ENCODE measurements around the gene NFATC3. TPM values are rescaled to one million over a fixed set of nuclear protein-coding genes. Genes with fewer than 3 reads are reported as not detected.

NFATC3 gene
- total RNA-seq, 1 donor from 2014 or later: 136 TPM

DNA sequence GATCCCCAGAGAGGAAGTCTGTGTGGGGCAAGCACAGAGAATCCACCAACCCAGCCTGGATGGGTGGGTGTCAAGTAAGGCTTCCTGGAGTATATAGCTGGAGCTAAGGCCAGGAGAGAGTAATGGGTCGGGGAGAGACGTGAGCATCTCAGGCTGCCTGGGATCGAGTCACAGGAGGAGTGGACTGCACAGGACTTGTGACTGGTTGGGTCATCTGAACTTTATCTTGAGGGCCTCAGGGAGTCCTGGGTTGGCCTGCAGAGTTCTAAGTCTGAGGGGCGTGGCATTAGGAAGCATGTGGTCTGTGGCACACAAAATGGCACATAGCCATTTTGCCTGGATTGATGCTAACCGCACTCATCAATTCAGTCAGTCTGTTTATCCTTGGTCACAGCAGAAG lies 161.5 kb downstream of the NFATC3 start:
- no peak overlapping the region for H3K27ac Mint-ChIP-seq
- H3K36me3 Mint-ChIP-seq (ENCODE audit: low read depth): peaks cover 10% of the 10 kb centered on the region
- intact Hi-C loops (cut with micrococcal nuclease): loop anchor here (10.0 kb wide), 1 partner anchor 268 kb away; no protein-coding TSS in a partner anchor
- no peaks in the 10 kb centered on the region for H3K9me3 Mint-ChIP-seq
- H3K4me3 Mint-ChIP-seq (ENCODE audit: low read depth): peak overlapping the region; percentile 94
- no peak for DNase-seq (ENCODE audit: low spot score)
- H3K4me1 Mint-ChIP-seq (ENCODE audit: low read depth): peaks cover 16% of the 10 kb centered on the region
- H3K27me3 Mint-ChIP-seq (ENCODE audit: low read depth): no peaks in the 10 kb centered on the region

- intact Hi-C loops (cut with micrococcal nuclease): loop anchor here (10.0 kb wide), 1 partner anchor 267 kb away; no protein-coding TSS in a partner anchor
- H3K4me1 Mint-ChIP-seq (ENCODE audit: low read depth): peaks cover 18% of the 10 kb centered on the region
- no peak overlapping the region for H3K27ac Mint-ChIP-seq
- H3K4me3 Mint-ChIP-seq (ENCODE audit: low read depth): no peak overlapping the region
- H3K36me3 Mint-ChIP-seq (ENCODE audit: low read depth): peaks cover 13% of the 10 kb centered on the region
- DNase-seq (ENCODE audit: low spot score): no peak
- H3K27me3 Mint-ChIP-seq (ENCODE audit: low read depth): no peaks in the 10 kb centered on the region
- H3K9me3 Mint-ChIP-seq: no peaks in the 10 kb centered on the region
Measured at GRCh38 chr16:68247400-68247799, 162.2 kb downstream of the NFATC3 start.

- DNase-seq (ENCODE audit: low spot score): no peak
- H3K27ac Mint-ChIP-seq: no peak overlapping the region
Measured at GRCh38 chr16:68247932-68248331, 162.8 kb downstream of the NFATC3 start.

GRCh38 chr16:68249371-68249770 lies 164.2 kb downstream of the NFATC3 start:
- intact Hi-C loops (cut with micrococcal nuclease): loop anchor here (10.0 kb wide), 1 partner anchor 265 kb away; no protein-coding TSS in a partner anchor
- no peak overlapping the region for H3K27ac Mint-ChIP-seq
- no peak for DNase-seq (ENCODE audit: low spot score)
- no peak overlapping the region for H3K4me3 Mint-ChIP-seq (ENCODE audit: low read depth)
- no peaks in the 10 kb centered on the region for H3K9me3 Mint-ChIP-seq
- peaks cover 13% of the 10 kb centered on the region for H3K36me3 Mint-ChIP-seq (ENCODE audit: low read depth)
- H3K4me1 Mint-ChIP-seq (ENCODE audit: low read depth): peaks cover 17% of the 10 kb centered on the region
- no peaks in the 10 kb centered on the region for H3K27me3 Mint-ChIP-seq (ENCODE audit: low read depth)

More at GRCh38 chr16:68247932-68248331, 162.8 kb downstream of the NFATC3 start:
- no peaks in the 10 kb centered on the region for H3K27me3 Mint-ChIP-seq (ENCODE audit: low read depth)
- no peaks in the 10 kb centered on the region for H3K9me3 Mint-ChIP-seq
- peaks cover 18% of the 10 kb centered on the region for H3K4me1 Mint-ChIP-seq (ENCODE audit: low read depth)
- peaks cover 13% of the 10 kb centered on the region for H3K36me3 Mint-ChIP-seq (ENCODE audit: low read depth)
- H3K4me3 Mint-ChIP-seq (ENCODE audit: low read depth): no peak overlapping the region
- intact Hi-C loops (cut with micrococcal nuclease): loop anchor here (10.0 kb wide), 1 partner anchor 267 kb away; no protein-coding TSS in a partner anchor

GRCh38 chr16:68250951-68251350 lies 165.8 kb downstream of the NFATC3 start:
- H3K36me3 Mint-ChIP-seq (ENCODE audit: low read depth): peaks cover 13% of the 10 kb centered on the region
- no peak overlapping the region for H3K27ac Mint-ChIP-seq
- H3K4me3 Mint-ChIP-seq (ENCODE audit: low read depth): no peak overlapping the region
- DNase-seq (ENCODE audit: low spot score): no peak
- H3K9me3 Mint-ChIP-seq: no peaks in the 10 kb centered on the region
- peaks cover 7% of the 10 kb centered on the region for H3K4me1 Mint-ChIP-seq (ENCODE audit: low read depth)
- H3K27me3 Mint-ChIP-seq (ENCODE audit: low read depth): no peaks in the 10 kb centered on the region
- intact Hi-C loops (cut with micrococcal nuclease): no loop called here

GRCh38 chr16:68251832-68252231 lies 166.7 kb downstream of the NFATC3 start:
- Mint-ChIP-seq H3K9me3 (no peaks in the 10 kb centered on the region), H3K36me3 (ENCODE audit: low read depth) (peaks cover 13% of the 10 kb centered on the region)

DNA sequence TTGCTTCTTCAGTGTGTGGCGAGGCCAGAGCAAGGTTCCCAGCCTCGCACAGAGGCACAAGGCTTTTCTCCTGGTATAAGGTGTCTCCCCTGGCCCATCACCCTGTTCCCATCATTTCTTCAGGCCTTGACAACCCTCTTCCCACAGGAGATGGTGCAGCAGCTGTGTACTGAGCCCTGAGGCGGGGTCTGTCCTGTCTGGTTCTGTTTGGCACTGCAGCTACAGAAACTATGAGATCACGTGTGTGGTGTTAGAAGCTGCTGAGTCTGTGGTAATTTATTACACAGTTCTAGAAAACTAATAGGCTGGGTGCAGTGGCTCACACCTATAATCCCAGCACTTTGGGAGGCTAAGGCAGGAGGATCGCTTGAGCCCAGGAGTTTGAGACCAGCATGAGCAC lies 167.2 kb downstream of the NFATC3 start:
- no peak for DNase-seq (ENCODE audit: low spot score)
- intact Hi-C loops (cut with micrococcal nuclease): no loop called here
- no peak overlapping the region for H3K27ac Mint-ChIP-seq
- H3K27me3 Mint-ChIP-seq (ENCODE audit: low read depth): no peaks in the 10 kb centered on the region
- peaks cover 3% of the 10 kb centered on the region for H3K4me1 Mint-ChIP-seq (ENCODE audit: low read depth)
- H3K36me3 Mint-ChIP-seq (ENCODE audit: low read depth): peaks cover 13% of the 10 kb centered on the region
- H3K4me3 Mint-ChIP-seq (ENCODE audit: low read depth): no peak overlapping the region
- no peaks in the 10 kb centered on the region for H3K9me3 Mint-ChIP-seq

More at GRCh38 chr16:68251832-68252231, 166.7 kb downstream of the NFATC3 start:
- Mint-ChIP-seq H3K4me3 (ENCODE audit: low read depth) (no peak overlapping the region), H3K4me1 (ENCODE audit: low read depth) (peaks cover 1% of the 10 kb centered on the region), H3K27ac (no peak overlapping the region), H3K27me3 (ENCODE audit: low read depth) (no peaks in the 10 kb centered on the region)
- DNase-seq (ENCODE audit: low spot score): no peak
- intact Hi-C loops (cut with micrococcal nuclease): no loop called here

- no peak overlapping the region for H3K27ac Mint-ChIP-seq
- intact Hi-C loops (cut with micrococcal nuclease): no loop called here
- H3K27me3 Mint-ChIP-seq (ENCODE audit: low read depth): no peaks in the 10 kb centered on the region
- H3K4me3 Mint-ChIP-seq (ENCODE audit: low read depth): no peak overlapping the region
- no peak for DNase-seq (ENCODE audit: low spot score)
- no peaks in the 10 kb centered on the region for H3K9me3 Mint-ChIP-seq
- H3K36me3 Mint-ChIP-seq (ENCODE audit: low read depth): peaks cover 13% of the 10 kb centered on the region
- peaks cover 5% of the 10 kb centered on the region for H3K4me1 Mint-ChIP-seq (ENCODE audit: low read depth)
Measured at GRCh38 chr16:68253721-68254120, 168.6 kb downstream of the NFATC3 start.

DNA sequence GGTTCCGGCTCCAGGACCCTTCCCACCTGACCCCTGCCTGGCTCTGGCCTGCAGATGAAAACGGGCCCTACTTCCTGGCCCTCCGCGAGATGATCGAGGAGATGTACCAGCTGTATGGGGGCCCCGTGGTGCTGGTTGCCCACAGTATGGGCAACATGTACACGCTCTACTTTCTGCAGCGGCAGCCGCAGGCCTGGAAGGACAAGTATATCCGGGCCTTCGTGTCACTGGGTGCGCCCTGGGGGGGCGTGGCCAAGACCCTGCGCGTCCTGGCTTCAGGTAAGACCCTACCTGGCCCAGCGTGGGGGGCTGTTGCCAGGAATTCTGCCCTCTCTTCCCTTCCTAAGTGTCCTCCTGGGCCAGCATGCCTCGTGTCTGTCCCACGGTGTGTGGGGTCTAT lies 170.5 kb downstream of the NFATC3 start:
- peaks cover 7% of the 10 kb centered on the region for H3K36me3 Mint-ChIP-seq (ENCODE audit: low read depth)
- H3K4me1 Mint-ChIP-seq (ENCODE audit: low read depth): peaks cover 5% of the 10 kb centered on the region
- H3K9me3 Mint-ChIP-seq: no peaks in the 10 kb centered on the region
- H3K4me3 Mint-ChIP-seq (ENCODE audit: low read depth): no peak overlapping the region
- H3K27ac Mint-ChIP-seq: no peak overlapping the region
- no peak for DNase-seq (ENCODE audit: low spot score)
- intact Hi-C loops (cut with micrococcal nuclease): no loop called here
- no peaks in the 10 kb centered on the region for H3K27me3 Mint-ChIP-seq (ENCODE audit: low read depth)

DNA sequence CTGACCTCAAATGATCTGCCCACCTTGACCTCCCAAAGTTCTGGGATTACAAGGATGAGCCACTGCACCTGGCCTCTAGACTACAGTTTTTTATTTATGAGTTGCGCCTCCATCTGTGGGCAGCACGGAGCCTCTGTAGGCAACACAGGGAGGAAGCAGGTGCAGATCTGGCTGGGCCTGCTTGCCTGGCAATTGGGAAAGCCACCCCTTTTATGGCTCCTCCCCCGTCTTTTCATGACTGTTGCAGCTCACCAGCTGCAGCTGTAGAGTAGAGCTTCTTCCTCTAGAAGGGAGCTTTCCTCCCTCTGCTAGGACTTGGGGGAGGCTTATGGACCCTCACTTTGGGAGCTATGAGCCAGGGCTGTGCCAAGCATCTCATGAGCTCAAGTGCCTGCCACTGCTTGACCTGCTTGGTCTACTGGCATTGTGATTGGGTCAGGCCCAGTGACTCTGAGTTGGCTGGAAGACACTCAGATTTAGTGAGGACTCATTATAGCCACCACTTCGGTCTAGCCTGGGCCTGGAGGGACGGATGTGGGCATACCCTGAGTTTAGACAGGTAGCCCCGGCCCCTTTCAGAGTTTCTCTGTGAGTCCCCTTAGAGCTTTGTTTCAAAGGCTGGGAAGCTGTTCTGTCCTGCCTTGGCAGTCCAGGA lies 172.2 kb downstream of the NFATC3 start:
- intact Hi-C loops (cut with micrococcal nuclease): no loop called here
- peaks cover 6% of the 10 kb centered on the region for H3K4me1 Mint-ChIP-seq (ENCODE audit: low read depth)
- H3K9me3 Mint-ChIP-seq: no peaks in the 10 kb centered on the region
- DNase-seq (ENCODE audit: low spot score): no peak
- H3K4me3 Mint-ChIP-seq (ENCODE audit: low read depth): no peak overlapping the region
- no peaks in the 10 kb centered on the region for H3K27me3 Mint-ChIP-seq (ENCODE audit: low read depth)
- no peak overlapping the region for H3K27ac Mint-ChIP-seq
- no peaks in the 10 kb centered on the region for H3K36me3 Mint-ChIP-seq (ENCODE audit: low read depth)

- Mint-ChIP-seq H3K36me3 (ENCODE audit: low read depth) (no peaks in the 10 kb centered on the region), H3K9me3 (no peaks in the 10 kb centered on the region), H3K27me3 (ENCODE audit: low read depth) (no peaks in the 10 kb centered on the region), H3K4me1 (ENCODE audit: low read depth) (peaks cover 8% of the 10 kb centered on the region), H3K27ac (peak overlapping the region; percentile 40), H3K4me3 (ENCODE audit: low read depth) (no peak overlapping the region)
- intact Hi-C loops (cut with micrococcal nuclease): no loop called here
- DNase-seq (ENCODE audit: low spot score): no peak
Measured at GRCh38 chr16:68257906-68258800, 173.0 kb downstream of the NFATC3 start.

- peaks cover 15% of the 10 kb centered on the region for H3K4me1 Mint-ChIP-seq (ENCODE audit: low read depth)
Measured at GRCh38 chr16:68259007-68259825, 174.0 kb downstream of the NFATC3 start.

More at GRCh38 chr16:68259007-68259825, 174.0 kb downstream of the NFATC3 start:
- H3K27ac Mint-ChIP-seq: no peak overlapping the region
- DNase-seq (ENCODE audit: low spot score): no peak
- no peaks in the 10 kb centered on the region for H3K27me3 Mint-ChIP-seq (ENCODE audit: low read depth)
- no peaks in the 10 kb centered on the region for H3K9me3 Mint-ChIP-seq
- H3K36me3 Mint-ChIP-seq (ENCODE audit: low read depth): no peaks in the 10 kb centered on the region
- H3K4me3 Mint-ChIP-seq (ENCODE audit: low read depth): no peak overlapping the region
- intact Hi-C loops (cut with micrococcal nuclease): no loop called here
